ENCODE results near the gene PCDH15. TPM values are rescaled to one million over a fixed set of nuclear protein-coding genes. Genes with fewer than 3 reads are reported as not detected.

Gene PCDH15
- total and polyA plus RNA-seq, 2 experiments from 2014 or later, result 1.1 to 1.7 TPM

DNA sequence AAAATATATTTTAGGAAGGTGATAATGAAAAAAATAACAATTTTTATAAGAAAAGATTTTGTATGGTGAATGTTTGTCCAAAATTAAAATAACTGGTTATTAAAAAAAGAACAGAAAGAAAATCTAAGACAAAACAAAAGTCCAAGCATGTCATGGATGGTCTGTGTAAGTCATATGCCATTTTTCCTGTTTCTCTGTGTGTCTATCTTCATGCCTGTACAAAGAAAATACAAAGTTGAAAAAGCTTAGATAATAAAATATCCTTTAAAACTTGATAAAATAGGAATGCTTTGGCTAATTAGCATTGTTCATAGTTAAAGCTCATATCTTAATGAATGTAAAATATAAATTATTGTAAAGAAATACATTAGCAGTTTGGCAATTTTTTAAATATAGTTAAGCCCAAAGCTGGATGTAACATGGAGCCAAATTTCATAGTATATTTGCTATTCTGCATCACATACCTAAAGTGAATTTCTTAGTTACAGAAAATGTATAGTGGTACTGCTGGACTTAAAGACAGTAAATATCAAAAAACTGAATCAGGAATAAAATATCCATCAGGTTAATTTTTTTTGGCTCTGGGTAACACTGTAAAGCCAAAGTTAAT lies 661.1 kb downstream of the PCDH15 start:
- no peaks in the 10 kb centered on the region for H3K27me3 ChIP-seq
- no peaks in the 10 kb centered on the region for H3K4me1 ChIP-seq (ENCODE audit: insufficient read depth)
- H3K9me2 ChIP-seq (replicated peaks; ENCODE audit: insufficient read depth), result no peaks in the 10 kb centered on the region
- no peaks in the 10 kb centered on the region for H4K20me1 ChIP-seq (ENCODE audit: insufficient read depth, poor library complexity, severe bottlenecking)
- no peaks in the 10 kb centered on the region for H3K36me3 ChIP-seq (replicated peaks; ENCODE audit: insufficient read depth, low read depth)
- H2AFZ ChIP-seq, result no peak overlapping the region
- H3K4me2 ChIP-seq, result no peak overlapping the region
- H3K9me3 ChIP-seq (ENCODE audit: low read depth), result peaks cover 6% of the 10 kb centered on the region
- no peak overlapping the region for H3K4me3 ChIP-seq
- TF ChIP-seq EZH2phosphoT487 (IDR thresholded peaks at IDR 0.05; ENCODE audit: low read depth, severe bottlenecking, unreplicated experiment) (no peak), EZH2 (IDR thresholded peaks at IDR 0.05; ENCODE audit: borderline replicate concordance) (no peak), CTCF (IDR thresholded peaks at IDR 0.05; ENCODE audit: poor library complexity) (no peak)
- no peaks in the 10 kb centered on the region for H3K79me2 ChIP-seq
- no peak overlapping the region for H3K27ac ChIP-seq
- no peak for DNase-seq (ENCODE audit: low spot score)

DNA sequence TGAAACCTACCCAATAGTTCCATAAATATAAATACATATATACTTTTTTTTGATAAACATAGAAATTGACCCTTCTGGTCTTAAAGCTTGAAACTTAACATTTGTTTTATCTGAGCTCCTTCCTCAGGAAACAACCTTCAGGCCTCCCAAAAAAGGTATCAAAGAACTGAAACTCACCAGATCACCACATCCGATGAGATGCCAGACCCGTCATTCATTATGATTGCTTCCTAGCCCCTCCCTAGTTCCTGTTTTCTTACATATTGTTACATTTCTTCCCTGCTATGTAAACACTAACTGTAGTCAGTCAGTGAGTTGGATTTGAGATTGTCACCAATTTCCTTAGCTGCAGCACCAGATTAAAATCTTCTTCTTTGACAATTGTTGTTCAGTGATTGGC lies 663.6 kb downstream of the PCDH15 start:
- H2AFZ ChIP-seq, result no peak overlapping the region
- no peak overlapping the region for H3K27ac ChIP-seq
- H4K20me1 ChIP-seq (ENCODE audit: insufficient read depth, poor library complexity, severe bottlenecking), result no peaks in the 10 kb centered on the region
- H3K79me2 ChIP-seq, result no peaks in the 10 kb centered on the region
- no peak overlapping the region for H3K4me2 ChIP-seq
- H3K9me2 ChIP-seq (replicated peaks; ENCODE audit: insufficient read depth), result no peaks in the 10 kb centered on the region
- H3K9me3 ChIP-seq (ENCODE audit: low read depth), result peaks cover 6% of the 10 kb centered on the region
- no peaks in the 10 kb centered on the region for H3K27me3 ChIP-seq
- H3K36me3 ChIP-seq (replicated peaks; ENCODE audit: insufficient read depth, low read depth), result no peaks in the 10 kb centered on the region
- DNase-seq (ENCODE audit: low spot score), result no peak
- no peak overlapping the region for H3K4me3 ChIP-seq
- H3K4me1 ChIP-seq (ENCODE audit: insufficient read depth), result no peaks in the 10 kb centered on the region
- 97% methylated on average over 2 of the region's 2 CpGs for WGBS (ENCODE audit: low lambda C conversion rate, missing lambda C conversion rate)
- no peak for TF ChIP-seq EZH2 (IDR thresholded peaks at IDR 0.05; ENCODE audit: borderline replicate concordance)

DNA sequence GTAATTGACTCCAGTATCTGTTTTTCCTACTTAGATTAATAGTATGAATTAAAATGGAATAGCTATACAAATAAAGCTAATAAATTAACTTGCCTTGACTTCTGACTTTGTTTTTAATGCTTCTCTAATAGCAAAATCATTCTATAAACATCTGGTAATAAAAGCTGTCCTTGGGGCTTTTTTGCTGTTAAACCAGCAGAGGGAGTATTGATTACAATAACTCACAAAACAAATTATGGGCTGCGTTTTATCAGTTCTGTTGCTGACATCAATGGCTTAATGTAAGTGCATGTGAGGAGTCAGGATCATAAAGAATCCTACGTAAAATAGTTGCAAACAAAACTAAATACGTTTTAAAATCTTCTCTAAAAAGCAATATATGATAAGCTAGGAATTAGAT lies 667.8 kb downstream of the PCDH15 start:
- H3K4me3 ChIP-seq, result no peak overlapping the region
- no peaks in the 10 kb centered on the region for H3K36me3 ChIP-seq (replicated peaks; ENCODE audit: insufficient read depth, low read depth)
- no peak overlapping the region for H3K4me2 ChIP-seq
- 31% methylated on average over 3 of the region's 3 CpGs for WGBS (ENCODE audit: low lambda C conversion rate, missing lambda C conversion rate)
- no peaks in the 10 kb centered on the region for H3K79me2 ChIP-seq
- peak; percentile 16 for DNase-seq (ENCODE audit: low spot score)
- no peaks in the 10 kb centered on the region for H4K20me1 ChIP-seq (ENCODE audit: insufficient read depth, poor library complexity, severe bottlenecking)
- no peaks in the 10 kb centered on the region for H3K9me2 ChIP-seq (replicated peaks; ENCODE audit: insufficient read depth)
- H3K4me1 ChIP-seq (ENCODE audit: insufficient read depth), result no peaks in the 10 kb centered on the region
- no peak overlapping the region for H3K27ac ChIP-seq
- H2AFZ ChIP-seq, result no peak overlapping the region
- no peaks in the 10 kb centered on the region for H3K9me3 ChIP-seq (ENCODE audit: low read depth)
- no peak for TF ChIP-seq EZH2 (IDR thresholded peaks at IDR 0.05; ENCODE audit: borderline replicate concordance)
- peak; percentile 47 for TF ChIP-seq CTCF (IDR thresholded peaks at IDR 0.05; ENCODE audit: poor library complexity)
- no peak for TF ChIP-seq EZH2phosphoT487 (IDR thresholded peaks at IDR 0.05; ENCODE audit: low read depth, severe bottlenecking, unreplicated experiment)
- H3K27me3 ChIP-seq, result no peaks in the 10 kb centered on the region

GRCh38 chr10:54131833-54132232 lies 669.2 kb downstream of the PCDH15 start:
- TF ChIP-seq CTCF (IDR thresholded peaks at IDR 0.05; ENCODE audit: poor library complexity), result no peak
- TF ChIP-seq EZH2phosphoT487 (IDR thresholded peaks at IDR 0.05; ENCODE audit: low read depth, severe bottlenecking, unreplicated experiment), result no peak
- TF ChIP-seq EZH2 (IDR thresholded peaks at IDR 0.05; ENCODE audit: borderline replicate concordance), result no peak
- H2AFZ ChIP-seq, result no peak overlapping the region
- WGBS (ENCODE audit: low lambda C conversion rate, missing lambda C conversion rate), result 92% methylated on average over 6 of the region's 6 CpGs
- no peaks in the 10 kb centered on the region for H3K9me3 ChIP-seq (ENCODE audit: low read depth)
- no peak overlapping the region for H3K4me3 ChIP-seq
- no peaks in the 10 kb centered on the region for H3K27me3 ChIP-seq
- no peak overlapping the region for H3K27ac ChIP-seq
- no peaks in the 10 kb centered on the region for H3K9me2 ChIP-seq (replicated peaks; ENCODE audit: insufficient read depth)
- H4K20me1 ChIP-seq (ENCODE audit: insufficient read depth, poor library complexity, severe bottlenecking), result no peaks in the 10 kb centered on the region
- H3K36me3 ChIP-seq (replicated peaks; ENCODE audit: insufficient read depth, low read depth), result no peaks in the 10 kb centered on the region
- DNase-seq (ENCODE audit: low spot score), result no peak
- no peak overlapping the region for H3K4me2 ChIP-seq
- no peaks in the 10 kb centered on the region for H3K4me1 ChIP-seq (ENCODE audit: insufficient read depth)
- no peaks in the 10 kb centered on the region for H3K79me2 ChIP-seq
